Chondrocyte (in vitro differentiated cells): ENCODE data around the gene LKAAEAR1. TPM values are rescaled to one million over a fixed set of nuclear protein-coding genes. Genes with fewer than 3 reads are reported as not detected.
"Not testable (repeated sequence)": the region's sequence is repeated elsewhere in the genome, so short reads cannot be mapped to it uniquely, and the experiment has no call there.

Experiments
- DNase-seq: peaks from one replicate; pipeline ENCODE4 v3.0.0; 2021; ENCODE audit warnings: mixed read lengths, low spot score
- H3K27ac Mint-ChIP-seq: one replicate; pipeline ENCODE4 v1.8.0; 2021; ENCODE audit warnings: mild to moderate bottlenecking, moderate library complexity, mixed read lengths; ENCODE audit not compliant: unreplicated experiment
- H3K27me3 Mint-ChIP-seq: 2 replicates; pipeline ENCODE4 v1.8.0; 2021; ENCODE audit warnings: low read depth, mixed read lengths
- H3K36me3 Mint-ChIP-seq: 2 replicates; pipeline ENCODE4 v1.8.0; 2021; ENCODE audit warnings: low read depth, mixed read lengths
- H3K4me1 Mint-ChIP-seq: 2 replicates; pipeline ENCODE4 v1.8.0; 2021; ENCODE audit warnings: low read depth, mild to moderate bottlenecking, mixed read lengths
- H3K4me3 Mint-ChIP-seq: one replicate; pipeline ENCODE4 v1.8.0; 2021; ENCODE audit warnings: mild to moderate bottlenecking, moderate library complexity, mixed read lengths; ENCODE audit not compliant: unreplicated experiment
- H3K9me3 Mint-ChIP-seq: 2 replicates; pipeline ENCODE4 v1.8.0; 2021; ENCODE audit warnings: low read depth, mixed read lengths
- CTCF ChIP-seq: fragments of 200-600 bp; sonication (generic); IDR thresholded peaks from 2 replicates; pipeline ENCODE4 v1.5.0; 2021; ENCODE audit warnings: antibody characterized with exemption, mild to moderate bottlenecking, moderate library complexity
- total RNA-seq: library from RNA; stranded (reverse); gene quantifications from 3 replicates; pipeline ENCODE4 v1.2.1, GENCODE V29; 2021

LKAAEAR1 gene
- total RNA-seq, 1 donor from 2014 or later: 0.55 TPM

DNA sequence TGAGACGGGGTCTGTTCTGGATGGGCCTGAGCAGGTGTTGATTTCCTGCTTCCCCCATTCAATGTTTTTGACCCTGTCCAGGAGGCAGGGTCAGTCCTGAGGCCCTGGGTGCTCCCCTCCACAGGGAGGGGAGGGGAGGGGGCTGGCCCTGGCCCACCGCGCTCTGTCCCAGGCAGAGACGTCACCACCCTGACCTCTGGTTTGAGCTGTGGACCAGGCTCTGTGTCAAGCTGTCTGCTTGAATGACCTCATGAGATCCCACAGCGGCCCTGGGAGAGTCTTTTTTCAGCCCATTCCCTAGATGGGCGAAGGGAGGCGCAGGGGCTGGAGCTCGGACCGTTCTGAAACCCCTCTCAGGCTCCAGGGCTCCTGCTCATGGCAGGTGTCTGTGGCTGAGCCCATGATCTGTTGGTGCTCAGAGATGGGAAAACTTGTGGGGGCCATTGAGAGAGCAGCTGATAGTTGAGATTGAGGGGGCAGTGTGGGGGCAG is 8.9 kb upstream of the LKAAEAR1 start:
- TF ChIP-seq CTCF: no peak
- Mint-ChIP-seq H3K4me1 (no peaks in the 10 kb centered on the region), H3K27me3 (peaks cover 24% of the 10 kb centered on the region), H3K4me3 (no peak overlapping the region), H3K36me3 (peaks cover 5% of the 10 kb centered on the region), H3K9me3 (peaks cover 3% of the 10 kb centered on the region), H3K27ac (no peak overlapping the region)
- DNase-seq: no peak

DNA sequence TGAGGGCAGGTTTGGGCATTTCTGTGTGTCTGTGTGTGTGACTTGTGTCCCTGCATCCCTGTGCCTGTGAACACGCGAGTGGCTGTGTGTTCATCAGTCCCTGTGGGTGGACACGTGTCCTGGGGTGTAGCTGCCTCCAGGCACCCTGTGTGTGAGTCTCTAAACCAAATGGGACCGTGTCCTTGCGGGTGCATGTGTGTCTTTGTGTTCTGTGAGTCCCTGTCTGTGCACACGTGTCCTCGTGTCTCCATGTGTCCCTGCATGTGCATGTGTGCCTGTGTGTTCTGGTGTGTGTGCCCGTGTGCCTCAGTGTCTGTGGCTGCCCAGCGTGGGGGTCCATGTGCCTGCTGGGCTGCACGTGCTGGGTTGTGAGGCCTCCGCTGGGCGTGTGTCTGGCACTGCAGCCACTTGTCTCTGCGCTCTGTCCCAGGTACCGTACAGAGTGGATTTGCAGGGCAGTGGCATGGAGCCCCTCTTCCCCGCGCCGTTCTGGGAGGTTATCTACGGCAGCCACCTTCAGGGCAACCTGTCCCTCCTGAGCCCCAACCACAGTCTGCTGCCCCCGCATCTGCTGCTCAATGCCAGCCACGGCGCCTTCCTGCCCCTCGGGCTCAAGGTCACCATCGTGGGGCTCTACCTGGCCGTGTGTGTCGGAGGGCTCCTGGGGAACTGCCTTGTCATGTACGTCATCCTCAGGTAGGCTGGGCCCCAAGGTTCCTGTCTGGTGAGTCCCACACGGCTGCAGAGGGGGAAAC is 8.2 kb upstream of the LKAAEAR1 start:
- no peak overlapping the region for H3K4me3 Mint-ChIP-seq
- no peak for DNase-seq
- H3K27me3 Mint-ChIP-seq: peaks cover 26% of the 10 kb centered on the region
- H3K9me3 Mint-ChIP-seq: peaks cover 3% of the 10 kb centered on the region
- H3K27ac Mint-ChIP-seq: no peak overlapping the region
- no peaks in the 10 kb centered on the region for H3K4me1 Mint-ChIP-seq
- H3K36me3 Mint-ChIP-seq: peaks cover 5% of the 10 kb centered on the region
- no peak for TF ChIP-seq CTCF

GRCh38 chr20:64091770-64092169 is 7.6 kb upstream of the LKAAEAR1 start:
- Mint-ChIP-seq H3K9me3 (peaks cover 1% of the 10 kb centered on the region), H3K27ac (no peak overlapping the region), H3K4me1 (no peaks in the 10 kb centered on the region), H3K36me3 (peaks cover 3% of the 10 kb centered on the region), H3K27me3 (peaks cover 26% of the 10 kb centered on the region), H3K4me3 (no peak overlapping the region)
- DNase-seq: no peak
- TF ChIP-seq CTCF: no peak

GRCh38 chr20:64091340-64091739 is 7.1 kb upstream of the LKAAEAR1 start:
- Mint-ChIP-seq H3K36me3 (no peaks in the 10 kb centered on the region), H3K27ac (no peak overlapping the region), H3K27me3 (peaks cover 26% of the 10 kb centered on the region), H3K9me3 (no peaks in the 10 kb centered on the region), H3K4me1 (no peaks in the 10 kb centered on the region), H3K4me3 (no peak overlapping the region)
- TF ChIP-seq CTCF: no peak
- DNase-seq: no peak

DNA sequence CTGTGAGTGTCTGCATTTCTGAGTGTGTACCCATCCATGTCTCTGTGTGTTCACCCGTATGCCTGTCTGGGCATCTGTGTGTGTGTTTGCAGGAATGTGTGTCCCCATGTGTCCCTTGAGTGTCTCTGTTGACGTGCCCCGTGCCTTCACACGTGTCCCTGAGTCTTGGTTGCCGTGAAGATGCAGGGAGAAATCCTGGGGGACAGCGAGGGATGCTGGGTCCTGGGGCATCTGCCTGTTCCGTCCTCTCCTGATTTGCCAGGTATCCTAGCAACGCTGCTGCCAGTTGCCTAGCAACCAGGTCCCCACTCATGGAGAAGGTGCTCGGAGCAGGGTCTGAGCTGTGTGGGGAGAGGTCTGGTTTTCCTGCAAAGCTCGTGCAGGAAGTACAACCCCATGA is 6.0 kb upstream of the LKAAEAR1 start:
- Mint-ChIP-seq H3K4me3 (no peak overlapping the region), H3K27ac (no peak overlapping the region), H3K9me3 (no peaks in the 10 kb centered on the region), H3K36me3 (no peaks in the 10 kb centered on the region), H3K4me1 (no peaks in the 10 kb centered on the region), H3K27me3 (peaks cover 30% of the 10 kb centered on the region)
- TF ChIP-seq CTCF: no peak
- no peak for DNase-seq

DNA sequence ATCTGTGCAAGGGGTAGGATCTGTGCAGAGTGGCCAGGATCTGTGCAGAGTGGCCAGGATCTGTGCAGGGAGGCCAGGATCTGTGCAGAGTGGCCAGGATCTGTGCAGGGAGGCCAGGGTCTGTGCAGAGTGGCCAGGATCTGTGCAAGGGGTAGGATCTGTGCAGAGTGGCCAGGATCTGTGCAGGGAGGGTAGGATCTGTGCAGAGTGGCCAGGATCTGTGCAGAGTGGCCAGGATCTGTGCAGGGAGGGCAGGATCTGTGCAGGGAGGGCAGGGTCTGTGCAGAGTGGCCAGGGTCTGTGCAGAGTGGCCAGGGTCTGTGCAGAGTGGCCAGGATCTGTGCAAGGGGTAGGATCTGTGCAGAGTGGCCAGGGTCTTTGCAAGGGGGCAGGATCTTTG is 4.4 kb upstream of the LKAAEAR1 start:
- not testable (repeated sequence) for DNase-seq, H3K9me3 Mint-ChIP-seq, H3K4me1 Mint-ChIP-seq, H3K27ac Mint-ChIP-seq, H3K36me3 Mint-ChIP-seq, H3K4me3 Mint-ChIP-seq
- peaks cover 34% of the 10 kb centered on the region for H3K27me3 Mint-ChIP-seq

DNA sequence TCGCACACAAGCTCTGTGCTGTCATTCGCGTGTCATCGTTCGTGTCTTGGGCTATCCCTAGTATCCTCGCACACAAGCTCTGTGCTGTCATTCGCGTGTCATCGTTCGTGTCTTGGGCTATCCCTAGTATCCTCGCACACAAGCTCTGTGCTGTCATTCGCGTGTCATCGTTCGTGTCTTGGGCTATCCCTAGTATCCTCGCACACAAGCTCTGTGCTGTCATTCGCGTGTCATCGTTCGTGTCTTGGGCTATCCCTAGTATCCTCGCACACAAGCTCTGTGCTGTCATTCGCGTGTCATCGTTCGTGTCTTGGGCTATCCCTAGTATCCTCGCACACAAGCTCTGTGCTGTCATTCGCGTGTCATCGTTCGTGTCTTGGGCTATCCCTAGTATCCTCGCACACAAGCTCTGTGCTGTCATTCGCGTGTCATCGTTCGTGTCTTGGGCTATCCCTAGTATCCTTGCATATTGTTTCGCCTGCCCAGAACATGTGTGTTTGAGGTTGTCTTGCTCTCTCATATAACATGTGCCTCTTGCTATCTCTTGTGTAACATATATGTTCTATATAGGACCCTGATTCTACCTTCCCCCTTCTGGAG is 3.1 kb upstream of the LKAAEAR1 start:
- not testable (repeated sequence) for H3K4me3 Mint-ChIP-seq, H3K4me1 Mint-ChIP-seq, H3K36me3 Mint-ChIP-seq, H3K9me3 Mint-ChIP-seq, DNase-seq, H3K27ac Mint-ChIP-seq
- peaks cover 29% of the 10 kb centered on the region for H3K27me3 Mint-ChIP-seq
